H1 (cell line): ENCODE measurements around the gene FNDC3A.

Experiments used
- KDM5A ChIP-seq: fragments of 200-600 bp; IDR thresholded peaks from 2 replicates; pipeline ENCODE4 v1.7.1; 2012; ENCODE audit warnings: mild to moderate bottlenecking, low read length, inconsistent platforms, mixed read lengths
- YY1 ChIP-seq: IDR thresholded peaks from 2 replicates; pipeline ENCODE4 v1.6.1; 2011; ENCODE audit warnings: low read depth, mild to moderate bottlenecking, low read length
- TF ChIP-seq, protein P1 (sequence below), 3 experiments: IDR thresholded peaks; 1 replicate in 2 of 3; 2 replicates in 1 of 3; pipeline versions ENCODE4 v1.5.1 to v1.6.1; 2011; ENCODE audit warnings: low read length in 3 of 3, mild to moderate bottlenecking in 3 of 3, inconsistent platforms in 2 of 3, low read depth in 1 of 3, moderate library complexity in 1 of 3; ENCODE audit not compliant: insufficient read depth in 1 of 3; ENCODE audit errors: control extremely low read depth in 1 of 3

DNA sequence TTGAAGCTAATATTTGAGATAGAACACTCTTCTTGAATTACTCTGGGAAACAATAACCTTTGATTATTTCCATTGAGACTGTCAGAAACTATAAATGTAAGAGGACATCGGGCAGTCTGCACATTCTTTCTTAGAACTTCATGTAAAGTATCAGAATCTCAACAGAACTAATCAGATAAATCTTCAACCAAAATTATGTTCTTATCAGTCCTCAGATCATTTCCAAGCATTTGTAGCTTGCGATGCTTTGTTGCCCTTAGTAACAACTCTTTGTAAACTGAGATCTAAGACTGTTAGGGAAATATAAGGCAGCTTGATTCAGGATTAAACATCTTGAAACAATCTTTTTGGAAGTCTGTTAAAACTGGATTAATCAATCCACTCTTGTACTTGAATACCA, 70.3 kb downstream of the FNDC3A start:
- TF ChIP-seq, protein P1, sequence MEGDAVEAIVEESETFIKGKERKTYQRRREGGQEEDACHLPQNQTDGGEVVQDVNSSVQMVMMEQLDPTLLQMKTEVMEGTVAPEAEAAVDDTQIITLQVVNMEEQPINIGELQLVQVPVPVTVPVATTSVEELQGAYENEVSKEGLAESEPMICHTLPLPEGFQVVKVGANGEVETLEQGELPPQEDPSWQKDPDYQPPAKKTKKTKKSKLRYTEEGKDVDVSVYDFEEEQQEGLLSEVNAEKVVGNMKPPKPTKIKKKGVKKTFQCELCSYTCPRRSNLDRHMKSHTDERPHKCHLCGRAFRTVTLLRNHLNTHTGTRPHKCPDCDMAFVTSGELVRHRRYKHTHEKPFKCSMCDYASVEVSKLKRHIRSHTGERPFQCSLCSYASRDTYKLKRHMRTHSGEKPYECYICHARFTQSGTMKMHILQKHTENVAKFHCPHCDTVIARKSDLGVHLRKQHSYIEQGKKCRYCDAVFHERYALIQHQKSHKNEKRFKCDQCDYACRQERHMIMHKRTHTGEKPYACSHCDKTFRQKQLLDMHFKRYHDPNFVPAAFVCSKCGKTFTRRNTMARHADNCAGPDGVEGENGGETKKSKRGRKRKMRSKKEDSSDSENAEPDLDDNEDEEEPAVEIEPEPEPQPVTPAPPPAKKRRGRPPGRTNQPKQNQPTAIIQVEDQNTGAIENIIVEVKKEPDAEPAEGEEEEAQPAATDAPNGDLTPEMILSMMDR (IDR thresholded peaks at IDR 0.05; ENCODE audit: control extremely low read depth in 1 of 3, insufficient read depth in 1 of 3, low read depth in 1 of 3, low read length in 3 of 3), result no peak
- no peak for TF ChIP-seq KDM5A
- TF ChIP-seq YY1, result no peak
